PC-9 (cell line): Measurements from ENCODE around the gene TMEM234. TPM values are rescaled to one million over a fixed set of nuclear protein-coding genes. Genes with fewer than 3 reads are reported as not detected.

Experiments used
- total RNA-seq: library from RNA; stranded (reverse); gene quantifications from 2 replicates; pipeline ENCODE4 v1.2.3, GENCODE V29; 2021

The TMEM234 gene
- total RNA-seq, 1 experiment from 2014 or later = 14.1 TPM

Other genes starting within 250 kb of the TMEM234 start
- gene KHDRBS1, start 208.5 kb downstream of the TMEM234 start, total RNA-seq = 161 and 172 TPM in 2 replicates
- gene TMEM39B, start 149.4 kb downstream of the TMEM234 start, total RNA-seq = 26.0 and 27.2 TPM in 2 replicates
- 76.0 and 89.9 TPM in 2 replicates for gene KPNA6, start 114.3 kb downstream of the TMEM234 start, total RNA-seq
- 32.0 and 45.8 TPM in 2 replicates for gene TXLNA, start 42.7 kb downstream of the TMEM234 start, total RNA-seq
- gene CCDC28B, start 21.8 kb downstream of the TMEM234 start, total RNA-seq = 4.4 and 4.7 TPM in 2 replicates
- gene IQCC, start 16.7 kb downstream of the TMEM234 start, total RNA-seq = 4.9 and 5.0 TPM in 2 replicates
- gene DCDC2B, start 13.3 kb downstream of the TMEM234 start, total RNA-seq = not detected in 2 replicates
- 199 and 229 TPM in 2 replicates for gene EIF3I, start 54 bp upstream of the TMEM234 start, total RNA-seq
- gene FAM167B, start 24.9 kb upstream of the TMEM234 start, total RNA-seq = 1.6 and 2.2 TPM in 2 replicates
- gene LCK, start 28.9 kb upstream of the TMEM234 start, total RNA-seq = 2.0 and 2.6 TPM in 2 replicates
- gene HDAC1, start 69.7 kb upstream of the TMEM234 start, total RNA-seq = 131 and 171 TPM in 2 replicates
- 91.5 and 117 TPM in 2 replicates for gene MARCKSL1, start 113.9 kb upstream of the TMEM234 start, total RNA-seq
- gene FAM229A, start 140.1 kb upstream of the TMEM234 start, total RNA-seq = 11.7 and 13.1 TPM in 2 replicates
- 3.8 and 3.9 TPM in 2 replicates for gene TSSK3, start 140.2 kb upstream of the TMEM234 start, total RNA-seq
- gene BSDC1, start 172.1 kb upstream of the TMEM234 start, total RNA-seq = 74.0 and 76.2 TPM in 2 replicates
- gene ZBTB8B, start 242.7 kb upstream of the TMEM234 start, total RNA-seq = 0.05 and 0.09 TPM in 2 replicates